Tibial artery (tissue), 4 donors: ENCODE data around the gene TTC7B.

Source experiments
- DNase-seq, 2 donors: peaks; one replicate each; pipeline ENCODE4 v3.0.0-alpha.2; 2019
- H3K27ac ChIP-seq, 2 donors: fragments of 200-600 bp; sonication (generic) in 1 of 2; 1 replicate in 1 of 2; 2 replicates in 1 of 2; pipeline ENCODE4 v1.5.1; 2018 to 2019; ENCODE audit warnings: mild to moderate bottlenecking in 1 of 2
- H3K27me3 ChIP-seq, 2 donors: fragments of 200-600 bp; sonication (generic) in 1 of 2; one replicate each; pipeline versions ENCODE4 v1.5.1 to v1.6.0; 2016 to 2019
- H3K36me3 ChIP-seq, 3 donors: fragments of 200-600 bp; sonication (generic) in 2 of 3; one replicate each; pipeline ENCODE4 v1.5.1; 2016 to 2019; ENCODE audit warnings: mild to moderate bottlenecking in 2 of 3
- H3K4me1 ChIP-seq, 4 donors: fragments of 200-600 bp; sonication (generic) in 2 of 4; 1 replicate in 3 of 4; 2 replicates in 1 of 4; pipeline ENCODE4 v1.5.1; 2016 to 2019
- H3K4me3 ChIP-seq, 2 donors: fragments of 200-600 bp; sonication (generic) in 1 of 2; 1 replicate in 1 of 2; 2 replicates in 1 of 2; pipeline ENCODE4 v1.5.1; 2018 to 2019; ENCODE audit warnings: mild to moderate bottlenecking in 2 of 2
- H3K9me3 ChIP-seq, 3 donors: fragments of 200-600 bp; sonication (generic) in 1 of 3; one replicate each; pipeline ENCODE4 v1.5.1; 2016 to 2019
- CTCF ChIP-seq, 2 experiments: fragments of 200-600 bp in 1 of 2; fragments of 450-650 bp in 1 of 2; IDR thresholded peaks; one replicate each; pipeline ENCODE4 v1.5.1; 2017 to 2019; ENCODE audit warnings: antibody characterized with exemption in 2 of 2, mild to moderate bottlenecking in 1 of 2, moderate library complexity in 1 of 2
- intact Hi-C: fragments of 100-400 bp; cut with DNase I; formaldehyde crosslinking; loops from one replicate; pipeline ENCODE4 v1.15.0; 2023; ENCODE audit warnings: low total_unique reads

TTC7B gene

GRCh38 chr14:90603336-90603735 is 212.9 kb downstream of the TTC7B start:
- Histone ChIP-seq H3K9me3 (no peaks in the 10 kb centered on the region), H3K36me3 (no peaks in the 10 kb centered on the region), H3K27me3 (no peaks in the 10 kb centered on the region), H3K4me3 (no peak overlapping the region), H3K27ac (no peak overlapping the region), H3K4me1 (peaks cover 0 to 15% (median 6%) of the 10 kb centered on the region in 4 donors)
- TF ChIP-seq CTCF (IDR thresholded peaks at IDR 0.05), result no peak
- intact Hi-C loops, result no loop called here
- no peak for DNase-seq

- no peaks in the 10 kb centered on the region for H3K27me3 ChIP-seq
- peaks cover 0 to 14% (median 5%) of the 10 kb centered on the region in 4 donors for H3K4me1 ChIP-seq
- no peak for TF ChIP-seq CTCF (IDR thresholded peaks at IDR 0.05)
- H3K27ac ChIP-seq, result no peak overlapping the region
- no peak overlapping the region for H3K4me3 ChIP-seq
- no peaks in the 10 kb centered on the region for H3K9me3 ChIP-seq
- H3K36me3 ChIP-seq, result no peaks in the 10 kb centered on the region
- intact Hi-C loops, result no loop called here
- DNase-seq, result no peak
Observed at GRCh38 chr14:90602088-90602687, 214.0 kb downstream of the TTC7B start.

- no peaks in the 10 kb centered on the region for H3K9me3 ChIP-seq
- intact Hi-C loops, result no loop called here
- no peak overlapping the region for H3K4me3 ChIP-seq
- no peak for DNase-seq
- H3K4me1 ChIP-seq, result peaks cover 0 to 14% (median 5%) of the 10 kb centered on the region in 4 donors
- H3K36me3 ChIP-seq, result no peaks in the 10 kb centered on the region
- H3K27me3 ChIP-seq, result no peaks in the 10 kb centered on the region
- no peak for TF ChIP-seq CTCF (IDR thresholded peaks at IDR 0.05)
- no peak overlapping the region for H3K27ac ChIP-seq
Observed at GRCh38 chr14:90601563-90601962, 214.7 kb downstream of the TTC7B start.

- H3K9me3 ChIP-seq, result no peaks in the 10 kb centered on the region
- no peak for DNase-seq
- no peaks in the 10 kb centered on the region for H3K27me3 ChIP-seq
- TF ChIP-seq CTCF (IDR thresholded peaks at IDR 0.05), result no peak
- no peaks in the 10 kb centered on the region for H3K36me3 ChIP-seq
- intact Hi-C loops, result no loop called here
- H3K4me3 ChIP-seq, result no peak overlapping the region
- peaks cover 0 to 14% (median 5%) of the 10 kb centered on the region in 4 donors for H3K4me1 ChIP-seq
- H3K27ac ChIP-seq, result no peak overlapping the region
Observed at GRCh38 chr14:90600619-90601018, 215.6 kb downstream of the TTC7B start.

- Histone ChIP-seq H3K4me1 (peaks cover 0 to 14% (median 5%) of the 10 kb centered on the region in 4 donors), H3K27me3 (no peaks in the 10 kb centered on the region), H3K9me3 (no peaks in the 10 kb centered on the region), H3K27ac (peak overlapping the region in 1 of 2 donors; percentile 37), H3K36me3 (no peaks in the 10 kb centered on the region), H3K4me3 (no peak overlapping the region)
- TF ChIP-seq CTCF (IDR thresholded peaks at IDR 0.05), result peak; percentile 36 to 40
- no peak for DNase-seq
- intact Hi-C loops, result no loop called here
Observed at GRCh38 chr14:90599748-90600507, 216.3 kb downstream of the TTC7B start.
